ENCODE results near the gene METTL21A. TPM values are rescaled to one million over a fixed set of nuclear protein-coding genes. Genes with fewer than 3 reads are reported as not detected.

Gene METTL21A
- total RNA-seq, result 8.5 and 9.2 TPM in 2 replicates

GRCh38 chr2:207625014-207625907 is at the start of gene METTL21A:
Gene METTL21A (minus strand): TSS chr2:207625394. CDS start chr2:207624375, 1,019 bp downstream.

Other genes starting within 250 kb of the METTL21A start
- 31.7 and 38.0 TPM in 2 replicates for gene CREB1, start 95.4 kb downstream of the METTL21A start, total RNA-seq
- gene CCNYL1, start 86.2 kb upstream of the METTL21A start, total RNA-seq, result 16.9 and 27.3 TPM in 2 replicates
- 0.79 and 1.2 TPM in 2 replicates for gene FZD5, start 144.5 kb upstream of the METTL21A start, total RNA-seq

Data from aortic smooth muscle cell (primary cell).